Activated CD4-positive, alpha-beta memory T cell treated with anti-CD3 and anti-CD28 coated beads, Interleukin-2, amount 10 ng/mL, durations not matched to agents 7 days and 5 days (primary cell): Measurements from ENCODE around the gene TWNK. TPM values are rescaled to one million over a fixed set of nuclear protein-coding genes. Genes with fewer than 3 reads are reported as not detected.

Source experiments
- CTCF ChIA-PET: fragments of 350-600 bp; sonication (Branson Sonifier 250); formaldehyde crosslinking; loops from one replicate; lab custom pipeline; 2021; ENCODE audit warnings: antibody characterized with exemption, inconsistent platforms; lab: Charles Lee
- POLR2A ChIA-PET: fragments of 350-600 bp; sonication (Branson Sonifier 250); formaldehyde crosslinking; loops from one replicate; lab custom pipeline; 2021; ENCODE audit warnings: antibody characterized with exemption; lab: Charles Lee
- DNase-seq: peaks from one replicate; pipeline ENCODE4 v3.0.0-alpha.2; 2020
- H3K27ac Mint-ChIP-seq: one replicate; pipeline ENCODE4 v1.8.0; 2021; ENCODE audit warnings: mild to moderate bottlenecking, mixed read lengths
- H3K27me3 Mint-ChIP-seq: one replicate; pipeline ENCODE4 v1.8.0; 2021; ENCODE audit warnings: mixed read lengths
- H3K36me3 Mint-ChIP-seq: one replicate; pipeline ENCODE4 v1.8.0; 2021; ENCODE audit warnings: low read depth, mixed read lengths
- H3K4me1 Mint-ChIP-seq: one replicate; pipeline ENCODE4 v1.8.0; 2021; ENCODE audit warnings: mixed read lengths
- H3K4me3 Mint-ChIP-seq: one replicate; pipeline ENCODE4 v1.8.0; 2021; ENCODE audit warnings: mild to moderate bottlenecking, mixed read lengths
- H3K9me3 Mint-ChIP-seq: one replicate; pipeline ENCODE4 v1.8.0; 2021; ENCODE audit warnings: mixed read lengths
- total RNA-seq, 2 experiments: library from RNA; stranded (reverse); gene quantifications; one replicate each; pipeline ENCODE4 v1.2.3, GENCODE V29; 2021

Gene TWNK
- total RNA-seq, 2 experiments from 2014 or later: 6.4 to 7.1 TPM

DNA sequence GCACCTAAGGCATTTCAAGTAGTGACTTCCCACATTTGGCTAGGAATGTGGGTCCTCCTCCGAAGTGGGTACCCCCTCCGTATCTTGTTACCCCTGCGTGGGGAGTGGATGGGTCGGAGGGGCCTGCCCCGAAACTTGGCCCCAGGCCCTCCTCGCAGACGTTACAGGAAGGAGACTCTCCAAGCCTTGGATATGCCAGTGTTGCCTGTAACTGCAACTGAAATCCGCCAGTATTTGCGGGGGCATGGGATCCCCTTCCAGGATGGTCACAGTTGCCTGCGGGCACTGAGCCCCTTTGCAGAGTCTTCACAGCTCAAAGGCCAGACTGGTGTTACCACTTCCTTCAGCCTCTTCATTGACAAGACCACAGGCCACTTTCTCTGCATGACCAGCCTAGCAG, 823 bp downstream of the TWNK start:
- Mint-ChIP-seq H3K4me1 (peaks cover 33% of the 10 kb centered on the region), H3K36me3 (peaks cover 21% of the 10 kb centered on the region), H3K9me3 (no peaks in the 10 kb centered on the region)

GRCh38 chr10:100989088-100989487, 1.7 kb downstream of the TWNK start:
- Mint-ChIP-seq H3K4me3 (no peak overlapping the region), H3K27ac (no peak overlapping the region), H3K36me3 (peaks cover 25% of the 10 kb centered on the region), H3K4me1 (peaks cover 33% of the 10 kb centered on the region), H3K27me3 (no peaks in the 10 kb centered on the region), H3K9me3 (no peaks in the 10 kb centered on the region)
- CTCF ChIA-PET: interaction anchor here (1.5 to 3.0 kb wide), 2 partner anchors 8 to 22 kb away, joined by 4 to 28 read pairs; no protein-coding TSS in a partner anchor
- no peak for DNase-seq
- POLR2A ChIA-PET: interaction anchor here (3.3 kb wide), 1 partner anchor 8 kb away, joined by 27 read pairs; no protein-coding TSS in a partner anchor

More for the DNA sequence above, 823 bp downstream of the TWNK start:
- DNase-seq: no peak
- CTCF ChIA-PET: interaction anchor here (0.9 to 3.0 kb wide), 4 partner anchors 9 to 53 kb away, joined by 3 to 28 read pairs (median 8); no protein-coding TSS in a partner anchor
- H3K27me3 Mint-ChIP-seq: no peaks in the 10 kb centered on the region
- H3K4me3 Mint-ChIP-seq: peak overlapping the region; percentile 85
- POLR2A ChIA-PET: interaction anchor here (3.3 kb wide), 1 partner anchor 9 kb away, joined by 27 read pairs; no protein-coding TSS in a partner anchor
- H3K27ac Mint-ChIP-seq: no peak overlapping the region

DNA sequence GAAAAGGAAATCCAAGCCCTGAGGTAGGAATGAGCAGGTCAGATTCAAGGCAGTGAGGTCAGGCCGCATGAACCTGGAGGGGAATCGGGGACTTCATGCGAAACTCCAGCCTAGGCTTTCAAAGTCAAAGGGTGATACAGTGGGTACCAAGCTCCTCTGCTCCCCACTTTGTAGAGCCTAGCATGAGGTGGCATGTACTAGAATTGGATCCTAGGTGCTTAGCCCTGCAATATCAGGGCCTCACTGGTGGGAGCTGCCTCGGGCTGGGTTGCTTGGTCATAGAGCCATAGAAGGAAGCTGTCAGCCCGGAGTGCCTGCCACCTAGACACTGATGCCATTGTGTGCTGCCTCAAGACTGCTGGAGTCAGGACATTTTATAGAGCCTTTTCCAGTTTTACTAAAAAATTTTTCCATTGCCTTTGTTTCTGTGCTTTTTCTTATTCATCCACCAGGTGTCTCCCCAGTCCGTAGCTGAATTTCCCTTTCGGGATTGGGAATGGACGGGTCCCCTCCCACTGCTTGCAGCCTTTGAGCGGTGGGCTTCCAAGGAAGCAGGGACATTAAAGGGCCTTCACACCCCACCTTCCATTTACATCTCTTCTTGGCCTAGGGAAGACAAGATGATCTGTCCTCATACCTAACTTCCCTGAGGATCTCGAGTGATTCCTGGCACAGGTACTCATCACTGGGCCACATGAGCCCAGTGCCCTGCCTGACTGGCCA, 6.8 kb downstream of the TWNK start:
- ChIA-PET CTCF (interaction anchor here (17.1 kb wide), 1 partner anchor 23 kb away, joined by 186 read pairs; no protein-coding TSS in a partner anchor), POLR2A (no interaction called here)
- Mint-ChIP-seq H3K4me3 (no peak overlapping the region), H3K9me3 (no peaks in the 10 kb centered on the region), H3K27ac (no peak overlapping the region), H3K4me1 (peaks cover 30% of the 10 kb centered on the region), H3K36me3 (peaks cover 25% of the 10 kb centered on the region), H3K27me3 (no peaks in the 10 kb centered on the region)
- no peak for DNase-seq

- CTCF ChIA-PET: interaction anchor here (17.1 kb wide), 1 partner anchor 22 kb away, joined by 186 read pairs; no protein-coding TSS in a partner anchor
- peak overlapping the region; percentile 13 for H3K4me3 Mint-ChIP-seq
Observed at GRCh38 chr10:100995181-100995580, 7.8 kb downstream of the TWNK start.

DNA sequence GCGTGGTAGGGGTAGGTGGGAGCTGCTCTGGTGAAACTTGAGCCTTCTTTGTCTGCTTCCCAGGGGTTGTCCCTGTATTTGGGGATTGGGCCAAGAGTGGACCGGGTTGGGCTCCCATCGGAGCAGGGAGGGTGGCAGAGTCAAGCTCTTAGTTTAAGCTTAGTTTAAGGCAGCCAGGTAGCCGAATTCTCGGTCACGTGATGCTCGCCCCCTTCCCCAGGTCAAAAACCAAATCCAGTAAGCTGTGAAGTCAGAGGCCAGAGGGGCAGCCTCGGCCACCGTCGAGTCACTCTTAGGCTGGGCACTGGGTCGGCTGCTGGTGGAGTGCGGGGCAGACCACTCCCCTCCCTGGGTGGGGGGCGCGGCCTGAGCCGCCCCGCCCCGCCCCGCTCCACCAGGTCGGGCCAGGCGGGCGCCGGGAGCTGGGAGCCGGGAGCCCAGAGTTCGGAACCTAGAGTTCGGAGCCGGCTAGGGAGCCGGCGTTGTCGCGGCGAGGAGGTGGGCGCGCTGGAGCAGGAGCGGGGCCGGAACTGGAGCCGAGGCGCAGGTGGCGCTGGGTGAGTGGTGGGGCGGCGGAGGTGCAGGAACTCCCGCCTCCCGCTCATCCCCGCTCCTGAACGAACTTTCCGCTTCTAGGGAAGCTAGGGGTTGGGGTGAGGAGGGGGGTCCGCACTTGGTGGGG, 9.5 kb downstream of the TWNK start:
- Mint-ChIP-seq H3K27me3 (peaks cover 3% of the 10 kb centered on the region), H3K9me3 (no peaks in the 10 kb centered on the region), H3K36me3 (peaks cover 11% of the 10 kb centered on the region), H3K4me1 (peaks cover 28% of the 10 kb centered on the region), H3K27ac (peak overlapping the region; percentile 92), H3K4me3 (peak overlapping the region; percentile 77)
- POLR2A ChIA-PET: interaction anchor here (0.8 to 3.2 kb wide), 8 partner anchors 9 to 81 kb away, joined by 3 to 27 read pairs (median 4); partner anchors contain the start of genes KAZALD1, MRPL43, PDZD7 and SFXN3
- CTCF ChIA-PET: interaction anchor here (0.8 to 17.1 kb wide), 17 partner anchors 9 to 651 kb away, joined by 3 to 186 read pairs (median 4); partner anchors contain the start of genes MRPL43, PDZD7, SFXN3 and TWNK
- DNase-seq: peak; percentile 41

More at GRCh38 chr10:100995181-100995580, 7.8 kb downstream of the TWNK start:
- H3K27ac Mint-ChIP-seq: no peak overlapping the region
- POLR2A ChIA-PET: no interaction called here
- H3K27me3 Mint-ChIP-seq: no peaks in the 10 kb centered on the region
- DNase-seq: no peak
- no peaks in the 10 kb centered on the region for H3K9me3 Mint-ChIP-seq
- H3K4me1 Mint-ChIP-seq: peaks cover 30% of the 10 kb centered on the region
- H3K36me3 Mint-ChIP-seq: peaks cover 25% of the 10 kb centered on the region

- peak overlapping the region; percentile 77 for H3K4me3 Mint-ChIP-seq
Observed at GRCh38 chr10:100997360-100998182, 10.2 kb downstream of the TWNK start.

GRCh38 chr10:100998183-100998990, 11.0 kb downstream of the TWNK start:
- ChIA-PET CTCF (interaction anchor here (0.6 to 17.1 kb wide), 24 partner anchors 8 to 1266 kb away, joined by 3 to 186 read pairs (median 5); partner anchors contain the start of genes HIF1AN, MRPL43, PDZD7 and SEMA4G), POLR2A (interaction anchor here (1.5 to 3.2 kb wide), 6 partner anchors 11 to 49 kb away, joined by 3 to 27 read pairs (median 10); partner anchors contain the start of genes MRPL43, PDZD7, SFXN3 and TWNK)
- H3K36me3 Mint-ChIP-seq: peaks cover 6% of the 10 kb centered on the region
- peaks cover 3% of the 10 kb centered on the region for H3K27me3 Mint-ChIP-seq
- peak overlapping the region; percentile 77 for H3K4me3 Mint-ChIP-seq
- peak; percentile 63 for DNase-seq
- peaks cover 28% of the 10 kb centered on the region for H3K4me1 Mint-ChIP-seq
- no peaks in the 10 kb centered on the region for H3K9me3 Mint-ChIP-seq
- peak overlapping the region; percentile 66 for H3K27ac Mint-ChIP-seq

More at GRCh38 chr10:100997360-100998182, 10.2 kb downstream of the TWNK start:
- Mint-ChIP-seq H3K9me3 (no peaks in the 10 kb centered on the region), H3K27me3 (peaks cover 3% of the 10 kb centered on the region), H3K36me3 (peaks cover 11% of the 10 kb centered on the region), H3K4me1 (peaks cover 28% of the 10 kb centered on the region), H3K27ac (peak overlapping the region; percentile 92)
- DNase-seq: peak; percentile 76
- CTCF ChIA-PET: interaction anchor here (0.6 to 17.1 kb wide), 31 partner anchors 9 to 1265 kb away, joined by 3 to 186 read pairs (median 4); partner anchors contain the start of genes HIF1AN, MRPL43, PDZD7 and SEMA4G
- POLR2A ChIA-PET: interaction anchor here (0.9 to 3.2 kb wide), 6 partner anchors 9 to 50 kb away, joined by 3 to 27 read pairs (median 10); partner anchors contain the start of genes MRPL43, PDZD7, SFXN3 and TWNK

GRCh38 chr10:100998991-100999741, 11.8 kb downstream of the TWNK start:
- peak; percentile 78 for DNase-seq
- Mint-ChIP-seq H3K27ac (peak overlapping the region; percentile 66), H3K4me1 (peaks cover 28% of the 10 kb centered on the region), H3K36me3 (peaks cover 4% of the 10 kb centered on the region), H3K27me3 (peaks cover 3% of the 10 kb centered on the region), H3K9me3 (no peaks in the 10 kb centered on the region), H3K4me3 (peak overlapping the region; percentile 77)
- POLR2A ChIA-PET: interaction anchor here (0.9 to 2.7 kb wide), 5 partner anchors 13 to 39 kb away, joined by 3 to 17 read pairs (median 4); partner anchors contain the start of genes PDZD7 and SFXN3
- CTCF ChIA-PET: interaction anchor here (0.6 to 17.1 kb wide), 9 partner anchors 11 to 88 kb away, joined by 3 to 186 read pairs (median 6); partner anchors contain the start of genes MRPL43, PDZD7, SFXN3 and TWNK

DNA sequence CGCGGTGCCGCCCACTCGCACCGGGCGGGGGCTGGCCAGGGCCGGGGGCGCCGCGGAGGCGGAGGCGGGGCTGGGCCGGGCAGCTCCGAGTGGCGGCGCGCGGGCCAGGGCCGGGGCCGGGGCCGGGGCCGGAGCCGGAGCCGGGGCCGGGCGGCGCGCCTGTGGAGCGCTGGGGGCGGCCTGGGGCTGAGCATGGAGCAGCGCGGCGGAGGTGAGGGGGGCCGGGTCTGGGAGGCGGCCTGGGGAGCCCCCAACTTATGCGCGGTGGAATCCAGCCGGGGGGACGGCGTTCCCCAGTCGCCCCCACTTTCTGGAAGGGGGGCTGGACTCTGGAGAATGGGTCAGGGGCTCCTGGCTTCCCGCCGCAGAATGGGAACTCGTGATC, 12.4 kb downstream of the TWNK start, which contains the start of gene LZTS2:
Gene LZTS2 (plus strand): TSS at position 67 of the 385 bp plus-strand sequence. CDS start 2,731 bp downstream, outside the sequence.
- peak within 1 kb of the TSS; percentile 66 for H3K27ac Mint-ChIP-seq
- DNase-seq: no peak
- H3K4me1 Mint-ChIP-seq: peaks cover 28% of the 10 kb centered on the region
- peaks cover under 1% of the 10 kb centered on the region for H3K36me3 Mint-ChIP-seq
- ChIA-PET CTCF (interaction anchor here (0.8 to 17.1 kb wide), 3 partner anchors 17 to 88 kb away, joined by 3 to 186 read pairs (median 3); no protein-coding TSS in a partner anchor), POLR2A (interaction anchor here (0.9 to 1.9 kb wide), 3 partner anchors 12 to 38 kb away, joined by 3 to 4 read pairs (median 4); no protein-coding TSS in a partner anchor)
- peaks cover 3% of the 10 kb centered on the region for H3K27me3 Mint-ChIP-seq
- H3K9me3 Mint-ChIP-seq: no peaks in the 10 kb centered on the region
- peak within 1 kb of the TSS; percentile 77 for H3K4me3 Mint-ChIP-seq
